ENCODE measurements around the gene PALLD.
"Not testable (repeated sequence)": the region's sequence is repeated elsewhere in the genome, so short reads cannot be mapped to it uniquely, and the experiment has no call there.

The PALLD gene

GRCh38 chr4:168791376-168791775 is 294.5 kb downstream of the PALLD start:
- H3K36me3 ChIP-seq (ENCODE audit: insufficient read depth, low read length), result no peaks in the 10 kb centered on the region
- no peak overlapping the region for H3K27ac ChIP-seq (ENCODE audit: low read depth, low read length)
- no peaks in the 10 kb centered on the region for H3K9me3 ChIP-seq (ENCODE audit: insufficient read depth, low read depth, low read length)
- H3K4me1 ChIP-seq (ENCODE audit: insufficient read depth, low read length), result peaks cover 11% of the 10 kb centered on the region; the same call in 1 of the 2 replicates
- no peaks in the 10 kb centered on the region for H3K27me3 ChIP-seq (ENCODE audit: insufficient read depth, low read length)
- 79% methylated on average over 5 of the region's 5 CpGs for WGBS
- no peak overlapping the region for H3K4me3 ChIP-seq (ENCODE audit: low read length)
- H3K9ac ChIP-seq (ENCODE audit: low read depth, low read length), result no peak overlapping the region

GRCh38 chr4:168793542-168793941 is 296.7 kb downstream of the PALLD start:
- Histone ChIP-seq H3K27me3 (ENCODE audit: insufficient read depth, low read length) (no peaks in the 10 kb centered on the region), H3K27ac (ENCODE audit: low read depth, low read length) (no peak overlapping the region), H3K4me3 (ENCODE audit: low read length) (no peak overlapping the region), H3K36me3 (ENCODE audit: insufficient read depth, low read length) (no peaks in the 10 kb centered on the region), H3K9ac (ENCODE audit: low read depth, low read length) (no peak overlapping the region), H3K9me3 (ENCODE audit: insufficient read depth, low read depth, low read length) (no peaks in the 10 kb centered on the region), H3K4me1 (ENCODE audit: insufficient read depth, low read length) (0 out of 2 replicates have a peak, but pooled peaks cover 4% of the 10 kb centered on the region)
- WGBS, result 96% methylated on average over 5 of the region's 5 CpGs

- H3K4me1 ChIP-seq (ENCODE audit: insufficient read depth, low read length), result 0 out of 2 replicates have a peak, but pooled peaks cover 4% of the 10 kb centered on the region
- 91% methylated on average over 20 of the region's 20 CpGs for WGBS
- no peak overlapping the region for H3K27ac ChIP-seq (ENCODE audit: low read depth, low read length)
Measured at GRCh38 chr4:168794092-168794707, 297.3 kb downstream of the PALLD start.

GRCh38 chr4:168794881-168795280 is 298.0 kb downstream of the PALLD start:
- 89% methylated on average over 3 of the region's 3 CpGs for WGBS
- Histone ChIP-seq H3K9me3 (ENCODE audit: insufficient read depth, low read depth, low read length) (no peaks in the 10 kb centered on the region), H3K27me3 (ENCODE audit: insufficient read depth, low read length) (no peaks in the 10 kb centered on the region), H3K4me3 (ENCODE audit: low read length) (no peak overlapping the region), H3K4me1 (ENCODE audit: insufficient read depth, low read length) (0 out of 2 replicates have a peak, but pooled peaks cover 4% of the 10 kb centered on the region), H3K27ac (ENCODE audit: low read depth, low read length) (no peak overlapping the region), H3K36me3 (ENCODE audit: insufficient read depth, low read length) (no peaks in the 10 kb centered on the region), H3K9ac (ENCODE audit: low read depth, low read length) (no peak overlapping the region)

More at GRCh38 chr4:168794092-168794707, 297.3 kb downstream of the PALLD start:
- H3K4me3 ChIP-seq (ENCODE audit: low read length), result no peak overlapping the region
- no peaks in the 10 kb centered on the region for H3K36me3 ChIP-seq (ENCODE audit: insufficient read depth, low read length)
- no peaks in the 10 kb centered on the region for H3K27me3 ChIP-seq (ENCODE audit: insufficient read depth, low read length)
- H3K9me3 ChIP-seq (ENCODE audit: insufficient read depth, low read depth, low read length), result no peaks in the 10 kb centered on the region
- no peak overlapping the region for H3K9ac ChIP-seq (ENCODE audit: low read depth, low read length)

DNA sequence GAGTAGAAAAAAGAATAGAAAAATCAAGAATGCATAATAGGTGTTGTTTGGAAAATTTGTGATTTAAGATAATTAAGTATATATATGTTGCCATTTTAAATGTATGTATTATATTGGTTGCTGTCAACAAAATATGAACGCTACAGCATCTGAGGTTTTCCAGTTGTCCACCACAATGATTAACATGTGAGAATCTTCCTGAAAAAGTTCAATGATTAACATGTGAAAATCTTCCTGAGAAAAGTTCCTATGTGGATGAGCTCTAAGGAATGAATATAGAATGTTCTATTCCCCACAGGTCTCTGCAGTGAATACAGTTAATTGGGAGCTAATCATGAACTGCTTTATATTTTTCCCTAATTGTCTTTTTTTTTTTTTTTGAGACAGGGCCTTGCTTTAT is 298.5 kb downstream of the PALLD start:
- no peak overlapping the region for H3K27ac ChIP-seq (ENCODE audit: low read depth, low read length)
- no peaks in the 10 kb centered on the region for H3K27me3 ChIP-seq (ENCODE audit: insufficient read depth, low read length)
- H3K9me3 ChIP-seq (ENCODE audit: insufficient read depth, low read depth, low read length), result no peaks in the 10 kb centered on the region
- H3K9ac ChIP-seq (ENCODE audit: low read depth, low read length), result no peak overlapping the region
- 0 out of 2 replicates have a peak, but pooled peaks cover 4% of the 10 kb centered on the region for H3K4me1 ChIP-seq (ENCODE audit: insufficient read depth, low read length)
- H3K4me3 ChIP-seq (ENCODE audit: low read length), result no peak overlapping the region
- H3K36me3 ChIP-seq (ENCODE audit: insufficient read depth, low read length), result no peaks in the 10 kb centered on the region
- 82% methylated on average over 1 of the region's 1 CpG for WGBS

- Histone ChIP-seq H3K4me1 (ENCODE audit: insufficient read depth, low read length) (0 out of 2 replicates have a peak, but pooled peaks cover 4% of the 10 kb centered on the region), H3K9ac (ENCODE audit: low read depth, low read length) (no peak overlapping the region)
- 87% methylated on average over 5 of the region's 5 CpGs for WGBS
Measured at GRCh38 chr4:168796362-168797106, 299.7 kb downstream of the PALLD start.

DNA sequence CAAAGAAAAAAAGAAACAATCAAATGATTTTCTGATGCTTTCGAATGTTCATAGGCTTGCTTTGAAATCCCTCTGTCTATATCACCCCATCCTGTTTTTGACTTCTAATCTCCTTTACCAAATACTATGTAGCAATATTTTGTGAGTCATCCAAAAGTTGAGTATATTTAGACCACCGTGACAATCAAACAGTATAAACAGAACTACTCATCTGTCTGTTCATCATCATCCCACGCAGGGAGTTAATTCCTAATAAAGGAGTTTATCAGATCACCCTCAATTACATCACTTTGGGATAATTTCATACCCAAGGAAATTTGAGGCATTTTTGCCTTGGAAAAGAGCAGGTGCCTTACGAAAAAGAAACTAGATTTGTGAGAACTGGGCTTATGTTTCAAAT is 300.3 kb downstream of the PALLD start:
- Histone ChIP-seq H3K4me1 (ENCODE audit: insufficient read depth, low read length) (0 out of 2 replicates have a peak, but pooled peaks cover 2% of the 10 kb centered on the region), H3K36me3 (ENCODE audit: insufficient read depth, low read length) (no peaks in the 10 kb centered on the region), H3K27ac (ENCODE audit: low read depth, low read length) (no peak overlapping the region), H3K9ac (ENCODE audit: low read depth, low read length) (no peak overlapping the region), H3K9me3 (ENCODE audit: insufficient read depth, low read depth, low read length) (no peaks in the 10 kb centered on the region), H3K4me3 (ENCODE audit: low read length) (no peak overlapping the region), H3K27me3 (ENCODE audit: insufficient read depth, low read length) (no peaks in the 10 kb centered on the region)
- WGBS, result 60% methylated on average over 3 of the region's 4 CpGs

More at GRCh38 chr4:168796362-168797106, 299.7 kb downstream of the PALLD start:
- Histone ChIP-seq H3K27me3 (ENCODE audit: insufficient read depth, low read length) (no peaks in the 10 kb centered on the region), H3K27ac (ENCODE audit: low read depth, low read length) (no peak overlapping the region), H3K4me3 (ENCODE audit: low read length) (no peak overlapping the region), H3K9me3 (ENCODE audit: insufficient read depth, low read depth, low read length) (no peaks in the 10 kb centered on the region), H3K36me3 (ENCODE audit: insufficient read depth, low read length) (no peaks in the 10 kb centered on the region)

DNA sequence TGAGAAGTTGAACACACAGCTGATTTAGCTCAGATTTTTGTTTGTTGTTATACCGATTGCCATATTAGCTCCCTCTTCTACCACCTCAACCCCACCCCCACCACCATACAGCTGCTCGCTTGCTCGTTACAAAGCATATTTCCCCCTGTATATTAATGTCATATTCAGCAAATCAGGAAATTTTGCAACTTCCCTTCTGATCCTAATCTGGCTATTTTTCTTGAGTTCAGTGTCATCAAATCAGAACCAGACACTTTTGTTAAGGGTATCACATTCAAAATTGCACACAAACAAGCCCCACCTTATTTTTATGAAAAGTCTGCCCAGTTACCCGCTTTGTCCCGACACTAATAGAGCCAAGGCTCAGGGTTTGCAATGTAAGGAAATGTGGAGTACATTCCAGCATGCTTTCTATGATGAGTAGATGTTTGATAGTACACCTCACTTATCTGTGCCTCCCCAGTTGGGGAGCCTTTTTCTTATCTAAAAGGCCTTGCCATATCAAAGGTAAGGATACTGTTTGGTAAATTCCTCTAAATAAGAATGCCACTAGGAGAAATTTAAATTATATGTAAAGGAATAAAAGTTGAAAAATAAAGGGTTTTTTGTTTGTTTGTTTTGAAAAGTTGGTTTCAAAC is 301.0 kb downstream of the PALLD start:
- Histone ChIP-seq H3K27ac (ENCODE audit: low read depth, low read length) (no peak overlapping the region), H3K9ac (ENCODE audit: low read depth, low read length) (no peak overlapping the region), H3K36me3 (ENCODE audit: insufficient read depth, low read length) (no peaks in the 10 kb centered on the region), H3K4me3 (ENCODE audit: low read length) (no peak overlapping the region), H3K27me3 (ENCODE audit: insufficient read depth, low read length) (no peaks in the 10 kb centered on the region), H3K9me3 (ENCODE audit: insufficient read depth, low read depth, low read length) (no peaks in the 10 kb centered on the region), H3K4me1 (ENCODE audit: insufficient read depth, low read length) (no peaks in the 10 kb centered on the region)
- WGBS, result 96% methylated on average over 3 of the region's 5 CpGs

GRCh38 chr4:168800926-168801325 is 304.1 kb downstream of the PALLD start:
- no peak overlapping the region for H3K9ac ChIP-seq (ENCODE audit: low read depth, low read length)
- peaks cover 20% of the 10 kb centered on the region; the same call in 1 of the 2 replicates for H3K4me1 ChIP-seq (ENCODE audit: insufficient read depth, low read length)
- H3K4me3 ChIP-seq (ENCODE audit: low read length), result no peak overlapping the region
- no peaks in the 10 kb centered on the region for H3K36me3 ChIP-seq (ENCODE audit: insufficient read depth, low read length)
- H3K27me3 ChIP-seq (ENCODE audit: insufficient read depth, low read length), result no peaks in the 10 kb centered on the region
- H3K9me3 ChIP-seq (ENCODE audit: insufficient read depth, low read depth, low read length), result no peaks in the 10 kb centered on the region
- WGBS, result 94% methylated on average over 1 of the region's 2 CpGs
- no peak overlapping the region for H3K27ac ChIP-seq (ENCODE audit: low read depth, low read length)

DNA sequence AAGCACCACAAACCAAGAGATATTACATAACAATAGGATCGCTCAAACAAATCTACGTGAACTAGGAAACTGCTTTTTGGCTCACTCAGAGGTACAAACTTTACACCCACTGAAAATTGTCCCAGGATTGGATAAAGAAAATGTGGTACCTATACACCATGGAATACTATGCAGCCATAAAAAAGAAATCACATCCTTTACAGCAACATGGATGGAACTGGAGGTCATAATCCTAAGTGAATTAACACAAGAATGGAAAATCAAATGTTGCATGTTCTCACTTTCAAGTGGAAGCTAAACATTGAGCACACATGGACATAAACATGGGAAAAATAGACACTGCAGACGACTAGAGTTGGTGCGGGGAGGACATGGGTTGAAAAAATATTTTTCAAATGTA is 305.4 kb downstream of the PALLD start:
- no peak overlapping the region for H3K9ac ChIP-seq (ENCODE audit: low read depth, low read length)
- 96% methylated on average over 4 of the region's 4 CpGs for WGBS
- H3K4me3 ChIP-seq (ENCODE audit: low read length), result no peak overlapping the region
- H3K36me3 ChIP-seq (ENCODE audit: insufficient read depth, low read length), result no peaks in the 10 kb centered on the region
- no peak overlapping the region for H3K27ac ChIP-seq (ENCODE audit: low read depth, low read length)
- H3K4me1 ChIP-seq (ENCODE audit: insufficient read depth, low read length), result peaks cover 20% of the 10 kb centered on the region; the same call in 1 of the 2 replicates
- no peaks in the 10 kb centered on the region for H3K9me3 ChIP-seq (ENCODE audit: insufficient read depth, low read depth, low read length)
- no peaks in the 10 kb centered on the region for H3K27me3 ChIP-seq (ENCODE audit: insufficient read depth, low read length)

- 85% methylated on average over 4 of the region's 5 CpGs for WGBS
Measured at GRCh38 chr4:168803052-168803451, 306.2 kb downstream of the PALLD start.

More at GRCh38 chr4:168803052-168803451, 306.2 kb downstream of the PALLD start:
- not testable (repeated sequence) for H3K9ac ChIP-seq (ENCODE audit: low read depth, low read length); H3K36me3 ChIP-seq (ENCODE audit: insufficient read depth, low read length); H3K9me3 ChIP-seq (ENCODE audit: insufficient read depth, low read depth, low read length); H3K4me3 ChIP-seq (ENCODE audit: low read length); H3K27me3 ChIP-seq (ENCODE audit: insufficient read depth, low read length)
- Histone ChIP-seq H3K27ac (ENCODE audit: low read depth, low read length) (peak overlapping the region; percentile 85; the same call in 1 of the 2 replicates), H3K4me1 (ENCODE audit: insufficient read depth, low read length) (peaks cover 20% of the 10 kb centered on the region; the same call in 1 of the 2 replicates)
